ENCODE measurements around the gene BMP7.

BMP7 gene

GRCh38 chr20:57139342-57140093 lies 126.9 kb downstream of the BMP7 start:
- no peak for DNase-seq

- DNase-seq: no peak
Observed at GRCh38 chr20:57138198-57138995, 128.0 kb downstream of the BMP7 start.

- no peak for DNase-seq
Observed at GRCh38 chr20:57137676-57138075, 128.8 kb downstream of the BMP7 start.

- DNase-seq: no peak
Observed at GRCh38 chr20:57136734-57137133, 129.7 kb downstream of the BMP7 start.

- no peak for DNase-seq
Observed at GRCh38 chr20:57135875-57136274, 130.6 kb downstream of the BMP7 start.

- no peak for DNase-seq
Observed at GRCh38 chr20:57134804-57135203, 131.6 kb downstream of the BMP7 start.

- no peak for DNase-seq
Observed at GRCh38 chr20:57133926-57134650, 132.4 kb downstream of the BMP7 start.

GRCh38 chr20:57131601-57132391 lies 134.6 kb downstream of the BMP7 start:
- no peak for DNase-seq

GRCh38 chr20:57131077-57131476 lies 135.4 kb downstream of the BMP7 start:
- DNase-seq: no peak

GRCh38 chr20:57130160-57130772 lies 136.2 kb downstream of the BMP7 start:
- no peak for DNase-seq

- DNase-seq: no peak
Observed at GRCh38 chr20:57129303-57129702, 137.1 kb downstream of the BMP7 start.

- DNase-seq: no peak
Observed at GRCh38 chr20:57128044-57128757, 138.2 kb downstream of the BMP7 start.

GRCh38 chr20:57126481-57127092 lies 139.9 kb downstream of the BMP7 start:
- no peak for DNase-seq

GRCh38 chr20:57124800-57125517 lies 141.5 kb downstream of the BMP7 start:
- DNase-seq: no peak

- DNase-seq: no peak
Observed at GRCh38 chr20:57124366-57124765, 142.1 kb downstream of the BMP7 start.

- DNase-seq: no peak
Observed at GRCh38 chr20:57123504-57123903, 142.9 kb downstream of the BMP7 start.

- no peak for DNase-seq
Observed at GRCh38 chr20:57122536-57123489, 143.6 kb downstream of the BMP7 start.

- DNase-seq: no peak
Observed at GRCh38 chr20:57118964-57119363, 147.5 kb downstream of the BMP7 start.

All from NCI-H146 (cell line).